ENCODE measurements around the gene FLG2. TPM values are rescaled to one million over a fixed set of nuclear protein-coding genes. Genes with fewer than 3 reads are reported as not detected.

FLG2 gene
- polyA plus RNA-seq, 1 donor from 2014 or later = not detected

- Histone ChIP-seq H2AFZ (ENCODE audit: low read depth, low read length) (no peak within 1 kb of the TSS), H3K27me3 (ENCODE audit: insufficient read depth, low read depth, low read length) (no peaks in the 10 kb centered on the region), H3K4me3 (ENCODE audit: low read length) (no peak within 1 kb of the TSS), H3K9me3 (ENCODE audit: low read length) (no peaks in the 10 kb centered on the region), H3K9ac (ENCODE audit: low read length) (no peak within 1 kb of the TSS), H3K27ac (ENCODE audit: low read length) (no peak within 1 kb of the TSS), H3K36me3 (ENCODE audit: insufficient read depth, low read length) (no peaks in the 10 kb centered on the region), H3F3A (ENCODE audit: insufficient read depth, low read length, poor library complexity, severe bottlenecking) (no peaks in the 10 kb centered on the region), H3K4me2 (ENCODE audit: low read length) (no peak within 1 kb of the TSS), H3K79me2 (replicated peaks; ENCODE audit: insufficient read depth, low read length) (no peaks in the 10 kb centered on the region), H3K9me2 (ENCODE audit: insufficient read depth, low read length) (no peaks in the 10 kb centered on the region), H4K20me1 (ENCODE audit: insufficient read depth) (no peaks in the 10 kb centered on the region)
- TF ChIP-seq REST (IDR thresholded peaks at IDR 0.05; ENCODE audit: borderline replicate concordance) (no peak), TAF1 (IDR thresholded peaks at IDR 0.05; ENCODE audit: low read depth) (no peak)
Measured at GRCh38 chr1:152325111-152325510, 34.7 kb downstream of the FLG2 start, which contains the start of gene FLG. Gene FLG, minus strand, starts transcription at chr1:152325239. Its CDS starts 9,783 bp downstream, at chr1:152315456.

GRCh38 chr1:152313970-152314369 lies 45.8 kb downstream of the FLG2 start:
- H3K9me2 ChIP-seq (ENCODE audit: insufficient read depth, low read length) = no peaks in the 10 kb centered on the region
- H2AFZ ChIP-seq (ENCODE audit: low read depth, low read length) = no peak overlapping the region
- H3K4me3 ChIP-seq (ENCODE audit: low read length) = no peak overlapping the region
- no peak overlapping the region for H3K4me2 ChIP-seq (ENCODE audit: low read length)
- H3K27me3 ChIP-seq (ENCODE audit: insufficient read depth, low read depth, low read length) = no peaks in the 10 kb centered on the region
- H3K79me2 ChIP-seq (replicated peaks; ENCODE audit: insufficient read depth, low read length) = no peaks in the 10 kb centered on the region
- H3K9ac ChIP-seq (ENCODE audit: low read length) = no peak overlapping the region
- peaks cover 10% of the 10 kb centered on the region for H3K9me3 ChIP-seq (ENCODE audit: low read length)
- TF ChIP-seq EZH2 (IDR thresholded peaks at IDR 0.05; ENCODE audit: borderline replicate concordance, insufficient read depth, low read length, poor library complexity, severe bottlenecking) = no peak
- no peak for TF ChIP-seq EP300 (conservative IDR thresholded peaks at IDR 0.05; ENCODE audit: poor library complexity, severe bottlenecking)
- no peak for TF ChIP-seq RAD21 (conservative IDR thresholded peaks at IDR 0.05)
- TF ChIP-seq TAF1 (IDR thresholded peaks at IDR 0.05; ENCODE audit: low read depth) = no peak
- TF ChIP-seq CTCF (IDR thresholded peaks at IDR 0.05; ENCODE audit: poor library complexity, severe bottlenecking) = no peak
- no peak for TF ChIP-seq SMC3 (conservative IDR thresholded peaks at IDR 0.05; ENCODE audit: poor library complexity)
- no peaks in the 10 kb centered on the region for H3F3A ChIP-seq (ENCODE audit: insufficient read depth, low read length, poor library complexity, severe bottlenecking)
- no peaks in the 10 kb centered on the region for H4K20me1 ChIP-seq (ENCODE audit: insufficient read depth)
- H3K36me3 ChIP-seq (ENCODE audit: insufficient read depth, low read length) = no peaks in the 10 kb centered on the region
- no peak overlapping the region for H3K27ac ChIP-seq (ENCODE audit: low read length)

- H3K9ac ChIP-seq (ENCODE audit: low read length) = no peak overlapping the region
- H3K79me2 ChIP-seq (replicated peaks; ENCODE audit: insufficient read depth, low read length) = no peaks in the 10 kb centered on the region
- no peak overlapping the region for H3K4me3 ChIP-seq (ENCODE audit: low read length)
- H2AFZ ChIP-seq (ENCODE audit: low read depth, low read length) = no peak overlapping the region
- no peaks in the 10 kb centered on the region for H4K20me1 ChIP-seq (ENCODE audit: insufficient read depth)
- H3K36me3 ChIP-seq (ENCODE audit: insufficient read depth, low read length) = no peaks in the 10 kb centered on the region
- peaks cover 10% of the 10 kb centered on the region for H3K9me3 ChIP-seq (ENCODE audit: low read length)
- H3K27ac ChIP-seq (ENCODE audit: low read length) = no peak overlapping the region
- no peak overlapping the region for H3K4me2 ChIP-seq (ENCODE audit: low read length)
- H3K27me3 ChIP-seq (ENCODE audit: insufficient read depth, low read depth, low read length) = no peaks in the 10 kb centered on the region
- no peaks in the 10 kb centered on the region for H3K9me2 ChIP-seq (ENCODE audit: insufficient read depth, low read length)
- TF ChIP-seq MXI1 (conservative IDR thresholded peaks at IDR 0.05; ENCODE audit: poor library complexity, severe bottlenecking) (no peak), CTCF (IDR thresholded peaks at IDR 0.05; ENCODE audit: poor library complexity, severe bottlenecking) (no peak), EP300 (conservative IDR thresholded peaks at IDR 0.05; ENCODE audit: poor library complexity, severe bottlenecking) (no peak), SMC3 (conservative IDR thresholded peaks at IDR 0.05; ENCODE audit: poor library complexity) (no peak), EZH2 (IDR thresholded peaks at IDR 0.05; ENCODE audit: borderline replicate concordance, insufficient read depth, low read length, poor library complexity, severe bottlenecking) (no peak), TAF1 (IDR thresholded peaks at IDR 0.05; ENCODE audit: low read depth) (no peak), RAD21 (conservative IDR thresholded peaks at IDR 0.05) (no peak), REST (IDR thresholded peaks at IDR 0.05; ENCODE audit: borderline replicate concordance) (no peak), POLR2AphosphoS5 (IDR thresholded peaks at IDR 0.05) (no peak)
- no peaks in the 10 kb centered on the region for H3F3A ChIP-seq (ENCODE audit: insufficient read depth, low read length, poor library complexity, severe bottlenecking)
Measured at GRCh38 chr1:152313319-152313801, 46.4 kb downstream of the FLG2 start.

Measured in neural cell (in vitro differentiated cells).